C4-2B (cell line): ENCODE data around the gene ZSWIM5.

ENCODE experiments used
- ZFX ChIP-seq: fragments of 450-650 bp; IDR thresholded peaks from 2 replicates; pipeline ENCODE4 v1.6.1; 2017
- TF ChIP-seq, protein P1 (sequence below): fragments of 450-650 bp; conservative IDR thresholded peaks from 2 replicates; pipeline ENCODE4 v1.5.1; 2017; ENCODE audit warnings: mild to moderate bottlenecking

DNA sequence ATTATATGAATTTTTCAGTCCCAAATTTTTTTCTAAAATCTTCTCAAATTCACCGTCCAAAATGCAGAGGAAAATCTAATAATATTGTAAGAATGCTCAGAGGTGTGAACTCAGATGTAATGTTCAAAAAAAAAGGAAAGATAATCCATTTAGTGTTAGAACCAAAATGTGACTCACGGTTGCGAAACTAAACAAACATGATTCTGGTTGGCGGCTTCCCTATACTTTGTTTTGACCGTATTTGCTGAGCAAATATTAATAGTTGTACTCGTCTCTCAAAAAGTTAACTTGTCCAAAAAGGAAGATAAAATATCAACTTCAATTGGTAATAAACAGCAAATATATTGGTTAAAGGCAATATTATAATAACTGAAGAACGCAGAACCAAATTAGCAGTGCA is 34.4 kb downstream of the ZSWIM5 start:
- TF ChIP-seq, protein P1, sequence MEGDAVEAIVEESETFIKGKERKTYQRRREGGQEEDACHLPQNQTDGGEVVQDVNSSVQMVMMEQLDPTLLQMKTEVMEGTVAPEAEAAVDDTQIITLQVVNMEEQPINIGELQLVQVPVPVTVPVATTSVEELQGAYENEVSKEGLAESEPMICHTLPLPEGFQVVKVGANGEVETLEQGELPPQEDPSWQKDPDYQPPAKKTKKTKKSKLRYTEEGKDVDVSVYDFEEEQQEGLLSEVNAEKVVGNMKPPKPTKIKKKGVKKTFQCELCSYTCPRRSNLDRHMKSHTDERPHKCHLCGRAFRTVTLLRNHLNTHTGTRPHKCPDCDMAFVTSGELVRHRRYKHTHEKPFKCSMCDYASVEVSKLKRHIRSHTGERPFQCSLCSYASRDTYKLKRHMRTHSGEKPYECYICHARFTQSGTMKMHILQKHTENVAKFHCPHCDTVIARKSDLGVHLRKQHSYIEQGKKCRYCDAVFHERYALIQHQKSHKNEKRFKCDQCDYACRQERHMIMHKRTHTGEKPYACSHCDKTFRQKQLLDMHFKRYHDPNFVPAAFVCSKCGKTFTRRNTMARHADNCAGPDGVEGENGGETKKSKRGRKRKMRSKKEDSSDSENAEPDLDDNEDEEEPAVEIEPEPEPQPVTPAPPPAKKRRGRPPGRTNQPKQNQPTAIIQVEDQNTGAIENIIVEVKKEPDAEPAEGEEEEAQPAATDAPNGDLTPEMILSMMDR: no peak
- TF ChIP-seq ZFX: no peak
